GM21381 (cell line): ENCODE data around the gene DGKE.
A peak's percentile ranks its signal among the peaks of the same experiment; 100 is the strongest.

Experiments
- ATAC-seq: cut with Tn5 transposase; IDR thresholded peaks from one replicate; pipeline ENCODE4 v1.9.1; 2021; ENCODE audit warnings: mild to moderate bottlenecking, moderate library complexity; ENCODE audit not compliant: unreplicated experiment

Gene DGKE

DNA sequence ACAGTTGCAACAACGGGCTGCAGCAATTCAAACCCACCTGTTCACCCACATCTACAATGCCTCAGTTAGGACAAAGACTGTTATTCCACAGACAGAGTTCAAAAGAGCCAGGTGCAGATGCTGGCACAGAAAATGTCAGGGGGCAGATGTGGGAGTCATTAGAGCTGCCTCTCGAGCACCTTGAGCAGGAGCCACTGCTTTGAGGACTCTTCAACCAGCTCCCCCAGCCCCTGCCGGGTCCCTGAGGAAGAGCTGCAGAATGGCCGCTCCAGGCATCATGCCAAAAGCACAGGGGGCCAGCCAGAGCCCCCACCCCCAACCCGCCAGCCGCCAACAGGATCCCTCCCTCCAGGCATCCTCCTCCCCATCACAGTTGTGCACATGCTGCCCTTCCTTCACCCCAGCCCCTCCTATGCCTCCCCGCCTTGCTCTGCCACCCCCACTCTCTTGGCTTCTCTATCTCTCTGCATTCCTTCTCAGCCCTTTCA lies 21.0 kb upstream of the DGKE start:
- no peak for ATAC-seq

DNA sequence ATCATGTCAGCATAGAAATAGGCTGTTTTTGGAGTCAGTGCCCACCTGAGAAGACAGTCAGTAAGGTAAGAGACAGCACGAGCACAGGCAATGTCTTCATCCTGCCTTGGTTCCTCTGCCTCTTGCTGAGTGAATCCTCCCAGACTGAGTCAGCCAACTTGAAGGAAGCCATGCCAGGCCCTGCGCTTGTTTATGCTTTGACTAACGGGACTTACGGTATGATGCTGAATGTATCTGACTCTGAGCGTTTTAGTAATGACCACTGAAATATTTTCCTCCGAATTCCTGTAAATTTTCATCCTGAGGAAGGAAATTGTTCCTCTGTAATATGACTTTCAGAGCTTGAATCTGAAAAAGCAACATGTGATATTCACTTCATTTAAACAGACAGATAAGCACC lies 18.2 kb upstream of the DGKE start:
- no peak for ATAC-seq

DNA sequence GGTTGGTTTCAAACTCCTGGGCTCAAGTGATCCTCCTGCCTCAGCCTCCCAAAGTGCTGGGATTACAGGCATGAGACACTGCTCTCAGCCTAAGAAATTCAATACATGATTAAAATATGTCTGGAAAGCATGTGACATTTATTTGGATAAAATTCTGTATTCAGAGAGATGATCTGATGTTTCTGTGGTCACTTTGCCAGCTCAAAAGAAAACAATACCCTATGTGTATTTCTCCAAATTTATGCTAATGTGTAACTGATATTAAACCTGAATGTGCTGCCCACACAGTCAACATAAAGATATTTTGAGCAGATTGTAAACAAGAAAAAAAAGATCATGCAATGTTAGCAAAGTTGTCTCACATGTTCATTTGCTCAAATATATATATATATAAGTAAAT lies 16.9 kb upstream of the DGKE start:
- no peak for ATAC-seq

DNA sequence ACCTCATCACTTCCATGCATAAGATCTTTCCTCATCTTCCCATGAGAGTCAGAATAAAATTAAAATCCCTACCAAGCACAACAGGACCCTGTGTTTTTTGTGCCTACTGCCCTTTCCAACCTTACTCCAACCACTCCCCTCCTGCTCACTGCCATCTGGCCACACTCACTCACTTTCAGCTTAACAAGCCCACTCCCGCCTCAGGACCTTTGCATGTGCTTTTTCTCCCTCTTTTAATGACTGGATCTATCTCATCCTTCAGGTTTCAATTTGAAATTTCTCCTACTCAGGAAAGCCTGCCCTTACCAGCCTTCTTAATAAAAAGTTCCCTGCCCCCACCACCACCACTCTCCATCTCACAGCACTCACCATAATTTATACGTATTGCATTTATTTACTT lies 14.9 kb upstream of the DGKE start:
- ATAC-seq, result no peak

DNA sequence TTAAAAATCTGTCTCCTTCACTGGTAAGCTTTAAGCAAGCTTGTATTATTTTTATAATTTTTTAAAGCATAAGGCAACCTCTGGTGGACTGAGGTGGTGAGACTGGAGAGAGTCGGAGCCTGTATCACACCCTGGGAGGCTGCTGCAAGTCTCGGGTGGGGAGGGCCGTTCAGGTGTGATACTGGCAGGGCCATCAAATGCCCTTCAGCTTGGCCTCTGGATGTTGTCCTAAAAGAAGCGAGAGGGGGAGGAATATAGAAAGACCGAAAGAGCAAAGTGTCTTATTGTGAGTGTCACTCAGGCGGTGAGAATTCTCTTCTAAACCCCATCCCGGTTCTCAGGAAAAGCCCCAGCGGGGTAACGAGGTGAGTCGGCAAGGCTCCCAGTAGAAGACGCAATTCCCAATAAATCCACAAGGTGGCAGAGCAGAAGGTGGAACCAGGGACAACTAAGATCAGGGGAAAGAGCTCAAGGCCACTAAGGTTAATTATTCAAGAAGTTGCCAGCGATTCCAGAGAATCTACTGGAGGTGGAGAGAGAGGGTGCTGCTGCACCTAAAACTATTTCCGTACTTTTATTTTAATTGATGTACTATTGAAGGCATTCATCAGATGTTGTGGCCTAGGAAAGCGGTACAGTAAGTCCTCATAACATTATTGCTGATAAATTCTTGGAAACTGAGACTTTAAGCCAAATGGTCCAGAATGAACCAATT lies 14.4 kb upstream of the DGKE start:
- ATAC-seq, result peak; percentile 70

DNA sequence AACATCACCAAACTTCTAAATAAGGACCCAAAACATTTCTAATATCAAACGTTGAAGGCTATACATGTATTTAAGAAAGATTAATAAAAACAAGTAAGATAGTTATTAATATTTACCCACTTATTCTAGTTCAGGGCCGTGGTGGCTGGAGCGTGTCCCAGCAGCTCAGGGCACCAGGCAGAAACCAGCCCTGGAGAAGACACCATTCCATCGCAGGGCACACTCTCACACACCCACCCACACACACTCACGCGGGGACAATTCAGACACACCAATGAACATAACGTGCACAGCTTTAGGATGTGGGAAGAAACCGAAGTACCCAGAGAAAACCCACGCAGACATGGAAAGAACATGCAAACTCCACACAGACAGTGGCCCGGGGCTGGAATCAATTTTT lies 13.7 kb upstream of the DGKE start:
- ATAC-seq, result no peak

DNA sequence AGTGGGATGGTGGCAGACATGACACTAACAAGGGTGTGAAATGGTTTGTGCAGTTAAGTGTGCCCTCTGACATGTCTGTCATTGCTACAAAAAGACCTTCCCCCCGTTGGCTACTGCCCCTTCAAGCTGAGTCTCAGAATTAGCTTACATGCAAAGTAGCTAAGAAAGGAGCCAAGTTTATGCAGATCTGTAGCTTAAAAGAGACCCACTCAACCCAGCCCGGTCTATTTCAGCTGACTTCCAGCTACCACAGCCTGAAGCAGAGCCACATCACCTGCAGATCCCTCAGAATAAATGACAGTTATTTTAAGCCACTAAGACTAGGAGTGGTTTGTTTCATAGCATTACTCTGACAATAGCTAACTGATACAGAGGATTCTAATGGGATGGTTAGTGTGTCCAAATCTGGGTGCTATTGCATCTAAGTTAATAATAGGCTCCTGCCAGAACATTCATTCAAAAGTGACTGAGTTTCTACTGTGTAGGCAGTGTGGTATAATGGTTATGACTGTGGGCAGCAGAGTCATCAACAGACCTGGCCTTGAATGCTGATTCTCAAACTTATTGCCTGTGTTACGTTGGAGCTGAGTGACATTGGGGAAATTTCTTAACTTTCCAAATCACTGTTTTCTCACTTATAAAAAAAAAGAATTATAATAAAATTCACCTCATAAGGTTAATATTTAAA lies 12.0 kb upstream of the DGKE start:
- no peak for ATAC-seq

DNA sequence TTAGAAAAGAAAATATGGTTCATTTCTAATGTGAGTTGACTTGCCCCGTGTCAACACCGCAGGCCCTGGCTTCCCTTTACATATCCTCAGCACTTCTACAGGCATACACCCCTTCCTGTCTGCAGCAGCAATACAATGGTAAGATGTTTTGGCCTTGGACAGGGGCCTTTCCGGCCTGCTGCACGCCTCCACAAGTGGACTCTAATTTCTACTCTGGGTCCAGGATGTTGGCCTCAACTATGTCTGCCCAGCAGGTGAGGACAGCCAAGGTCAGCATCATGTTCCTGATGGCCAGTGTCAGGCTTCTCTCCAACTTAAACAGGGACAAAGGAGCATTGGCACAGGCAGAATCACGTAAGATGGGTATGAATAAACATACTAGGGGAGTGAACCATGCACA lies 11.2 kb upstream of the DGKE start:
- no peak for ATAC-seq

DNA sequence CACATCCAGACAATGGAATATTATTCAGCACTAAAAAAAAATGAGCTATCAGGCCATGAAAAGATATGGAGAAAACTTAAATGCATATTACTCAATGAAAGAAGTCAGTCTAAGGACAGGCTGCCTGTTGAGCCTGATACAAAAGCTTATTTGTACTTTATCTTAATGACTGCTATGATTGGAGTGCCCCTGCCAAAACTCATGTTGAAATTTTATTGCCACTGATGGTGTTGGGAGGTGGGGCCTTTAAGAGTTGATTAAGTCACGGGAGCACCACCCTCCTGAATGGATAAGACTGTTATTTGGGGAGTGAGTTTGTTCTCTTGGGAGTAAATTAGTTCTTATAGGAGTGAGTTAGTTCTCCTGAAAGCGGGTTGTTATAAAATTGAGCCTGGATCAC lies 10.1 kb upstream of the DGKE start:
- no peak for ATAC-seq

DNA sequence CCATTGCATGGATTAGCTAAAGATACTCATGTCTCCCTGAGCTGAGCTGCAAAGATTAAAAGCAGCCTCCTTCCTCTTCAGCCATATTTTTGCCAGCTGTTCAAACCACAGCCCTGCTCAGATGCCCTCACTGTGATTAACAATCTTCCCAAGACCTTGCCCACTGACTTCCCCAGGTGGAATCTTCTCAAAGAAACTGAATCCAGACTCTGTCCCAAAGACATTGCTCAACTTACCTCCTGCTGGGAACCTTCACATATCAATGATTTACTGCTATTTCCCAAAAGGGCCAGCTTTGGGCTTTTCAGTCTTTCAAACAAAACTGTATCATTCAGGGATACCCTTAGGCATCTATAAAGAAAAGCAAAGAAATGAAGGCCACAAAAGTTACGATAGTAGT lies 9.4 kb upstream of the DGKE start:
- no peak for ATAC-seq

DNA sequence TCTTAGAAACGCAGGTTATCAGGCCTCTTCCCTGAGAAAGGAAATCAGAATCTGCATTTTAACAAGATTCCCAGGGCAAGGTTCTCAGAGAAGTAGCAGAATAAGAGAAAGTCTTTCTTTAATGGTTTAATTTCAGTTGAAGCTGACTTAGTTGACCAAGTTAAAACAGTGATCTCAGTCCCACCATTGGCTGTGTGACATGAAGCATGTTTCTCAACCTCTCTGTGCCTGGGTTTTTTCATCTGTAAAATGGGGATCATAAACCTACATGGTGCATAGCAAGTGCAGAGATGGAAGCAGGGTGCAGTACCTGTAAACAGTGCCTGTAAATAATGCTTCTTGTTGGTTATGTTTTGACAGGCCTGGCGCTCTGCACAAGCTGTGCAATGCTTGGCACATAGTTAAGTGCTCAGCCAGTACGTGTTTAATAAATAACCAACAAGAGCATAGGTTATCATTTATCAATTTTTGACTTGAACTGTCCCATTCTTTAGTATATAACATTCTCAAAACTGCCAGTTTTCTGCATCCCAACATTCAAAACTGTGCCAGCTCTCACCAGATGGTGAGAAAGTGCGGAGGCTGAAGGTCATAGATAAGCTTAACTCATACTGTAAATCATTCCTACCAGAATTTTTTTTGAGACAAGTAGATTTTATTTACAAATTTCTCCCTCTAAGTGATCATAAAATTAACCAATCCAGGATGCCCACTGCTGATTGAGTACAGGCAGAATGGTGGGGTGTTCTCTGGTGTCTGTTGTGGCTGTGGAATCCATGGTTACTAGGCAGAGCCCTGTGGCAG lies 7.1 kb upstream of the DGKE start:
- no peak for ATAC-seq

DNA sequence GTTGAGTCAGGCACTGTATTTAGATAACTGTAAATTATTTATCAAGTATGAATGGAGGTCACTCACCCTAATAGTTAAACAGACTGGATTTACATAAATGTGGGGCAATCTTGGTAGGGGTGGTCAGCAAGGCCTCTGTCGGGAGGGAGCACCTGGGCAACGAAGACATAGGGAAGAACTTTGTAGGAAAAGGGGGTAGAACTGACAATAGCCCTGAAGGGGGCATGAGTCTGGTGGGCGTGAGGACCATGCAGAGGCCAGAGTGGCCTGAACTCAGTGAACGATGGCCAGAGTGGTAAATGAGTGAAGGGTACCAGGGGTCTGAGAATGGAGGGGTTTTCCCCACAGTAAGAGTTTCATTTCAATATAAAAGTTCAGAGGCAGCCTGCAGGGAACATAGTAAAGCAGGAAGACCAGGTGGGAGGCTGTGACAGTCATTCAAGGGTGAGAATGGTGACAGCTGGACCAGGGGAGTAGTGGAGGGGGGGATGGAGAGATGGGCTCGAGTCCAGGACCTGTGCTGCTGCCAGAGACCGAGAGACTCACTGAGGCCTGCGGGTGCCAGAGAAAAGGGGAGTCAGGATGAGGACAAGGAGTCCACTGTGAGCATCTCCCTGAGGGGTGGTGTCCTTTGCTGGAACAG lies 3.1 kb upstream of the DGKE start:
- ATAC-seq, result no peak

DNA sequence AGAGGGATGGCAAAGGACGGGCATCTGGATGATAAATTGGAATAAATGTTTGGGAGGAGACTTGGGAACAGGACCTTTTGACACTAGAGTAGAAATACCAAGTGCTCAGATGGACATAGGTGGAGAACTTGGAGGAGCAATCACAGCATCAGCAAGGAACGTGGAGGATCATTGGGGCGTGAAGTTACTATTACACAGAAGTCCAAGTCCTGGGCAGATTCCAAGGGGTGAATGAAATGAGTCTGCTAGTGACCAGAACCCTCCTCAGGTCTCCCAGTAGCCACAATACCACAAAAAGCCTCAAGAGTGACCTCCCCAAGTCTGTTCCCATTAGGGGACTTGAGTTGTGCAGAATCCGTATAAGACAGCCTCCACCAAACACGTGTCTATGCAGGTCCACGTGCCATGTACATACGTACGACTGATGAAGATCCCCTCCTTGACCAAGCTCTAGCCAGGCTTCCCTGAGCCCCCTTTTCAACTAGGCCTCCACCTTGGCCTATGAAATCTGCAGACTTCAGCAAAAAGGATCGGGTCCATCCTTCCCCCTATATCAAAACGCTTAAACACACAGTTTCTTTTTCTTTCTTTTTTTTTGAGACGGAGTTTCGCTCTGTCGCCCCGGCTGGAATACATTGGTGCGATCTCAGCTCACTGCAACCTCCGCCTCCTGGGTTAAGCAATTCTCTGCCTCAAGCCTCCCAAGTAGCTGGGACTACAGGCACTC lies 2.4 kb upstream of the DGKE start:
- no peak for ATAC-seq

DNA sequence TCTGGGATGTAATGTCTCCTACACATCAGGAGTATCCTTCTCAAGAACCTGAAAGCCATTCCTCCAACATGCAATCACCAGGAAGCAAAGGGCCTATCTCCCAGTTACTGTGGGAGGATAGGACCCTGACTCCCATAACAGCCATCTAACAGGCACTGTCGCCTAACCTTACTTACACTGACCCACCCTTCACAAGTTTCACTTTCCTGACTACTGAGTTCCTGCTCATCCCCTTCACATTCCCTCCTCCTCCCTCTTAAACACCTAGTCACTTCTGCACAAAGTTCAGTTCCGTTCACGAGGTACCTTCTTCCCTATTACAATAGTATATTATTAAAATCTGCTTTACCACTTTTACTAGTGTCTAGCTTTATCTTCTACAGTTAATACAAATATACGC lies 1.5 kb upstream of the DGKE start:
- ATAC-seq, result no peak

DNA sequence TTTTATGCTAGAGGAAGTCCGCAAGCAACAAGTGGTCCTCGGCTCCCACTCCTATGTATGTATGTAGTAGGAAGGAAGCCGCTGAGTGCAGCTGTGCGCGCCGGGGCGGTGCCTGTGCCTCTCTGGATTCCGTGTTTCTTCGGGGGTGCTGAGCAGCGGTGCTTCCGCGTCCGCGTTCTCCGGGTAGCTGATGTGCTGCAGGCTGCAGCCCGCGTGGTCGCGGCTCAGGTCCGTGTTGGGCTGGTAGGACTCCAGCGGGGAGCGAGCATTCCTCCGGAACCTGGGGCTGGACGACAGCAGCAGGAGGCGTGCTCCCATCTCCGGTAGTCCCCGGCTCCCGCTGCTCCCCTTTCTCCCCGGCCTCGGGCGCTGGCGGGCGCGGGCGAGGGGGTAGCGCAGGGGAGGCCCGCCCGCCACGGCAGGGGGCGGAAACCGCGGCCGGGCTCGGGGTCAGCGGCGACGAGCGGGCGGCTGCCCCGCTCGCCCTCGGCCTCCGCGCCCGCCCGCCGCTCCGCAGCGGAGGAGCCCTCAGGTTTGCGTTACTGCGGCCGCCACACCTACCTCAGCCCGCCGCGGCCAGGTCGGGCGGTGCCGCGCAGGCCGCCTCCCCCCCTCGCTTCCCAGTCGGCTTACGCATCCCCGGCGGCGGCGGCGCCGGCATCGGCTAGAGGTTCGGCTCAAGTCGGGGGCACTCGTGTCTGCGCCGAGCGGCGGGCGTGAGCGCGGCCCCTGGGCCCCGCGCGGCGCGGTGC lies 718 bp upstream of the DGKE start:
- peak; percentile 38 for ATAC-seq

DNA sequence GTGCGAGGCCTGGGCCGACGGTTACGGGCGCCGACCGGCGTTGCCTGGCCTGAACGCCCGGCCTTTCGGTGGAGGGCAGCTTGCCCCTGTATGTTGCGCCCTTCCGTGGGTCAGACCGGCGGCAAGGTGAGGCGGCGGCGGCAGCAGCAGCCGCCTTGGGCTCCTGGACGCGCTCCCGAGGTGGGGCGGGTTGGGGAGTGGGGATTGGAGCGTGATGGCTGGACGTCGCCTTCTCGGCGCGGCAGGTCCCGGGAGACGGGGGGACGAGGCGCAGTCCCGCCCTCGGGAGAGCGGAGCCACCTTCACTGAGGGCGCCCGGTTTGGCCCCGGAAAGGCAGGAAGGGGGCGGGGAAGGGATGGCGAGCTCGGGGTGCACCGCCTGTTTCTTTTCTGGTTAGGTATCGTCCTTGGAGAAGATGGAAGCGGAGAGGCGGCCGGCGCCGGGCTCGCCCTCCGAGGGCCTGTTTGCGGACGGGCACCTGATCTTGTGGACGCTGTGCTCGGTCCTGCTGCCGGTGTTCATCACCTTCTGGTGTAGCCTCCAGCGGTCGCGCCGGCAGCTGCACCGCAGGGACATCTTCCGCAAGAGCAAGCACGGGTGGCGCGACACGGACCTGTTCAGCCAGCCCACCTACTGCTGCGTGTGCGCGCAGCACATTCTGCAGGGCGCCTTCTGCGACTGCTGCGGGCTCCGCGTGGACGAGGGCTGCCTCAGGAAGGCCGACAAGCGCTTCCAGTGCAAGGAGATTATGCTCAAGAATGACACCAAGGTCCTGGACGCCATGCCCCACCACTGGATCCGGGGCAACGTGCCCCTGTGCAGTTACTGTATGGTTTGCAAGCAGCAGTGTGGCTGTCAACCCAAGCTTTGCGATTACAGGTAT lies 671 bp downstream of the DGKE start:
- ATAC-seq, result peak; percentile 28

DNA sequence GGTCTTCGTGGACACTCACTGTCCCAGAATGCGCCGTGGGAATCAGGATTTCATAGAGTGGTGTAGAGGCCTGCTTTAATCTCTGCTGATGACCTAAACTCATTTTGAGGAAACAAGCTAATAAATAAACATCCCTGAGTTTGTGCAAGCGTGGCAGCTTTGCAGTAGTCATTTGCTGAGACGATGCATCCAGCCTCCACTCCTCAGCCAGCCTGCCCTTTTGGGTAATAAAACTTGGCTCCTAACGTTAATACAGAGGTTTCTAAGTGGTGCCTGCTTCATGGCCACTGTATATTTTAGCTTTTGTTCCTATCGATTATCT lies 1.3 kb downstream of the DGKE start:
- ATAC-seq, result no peak

DNA sequence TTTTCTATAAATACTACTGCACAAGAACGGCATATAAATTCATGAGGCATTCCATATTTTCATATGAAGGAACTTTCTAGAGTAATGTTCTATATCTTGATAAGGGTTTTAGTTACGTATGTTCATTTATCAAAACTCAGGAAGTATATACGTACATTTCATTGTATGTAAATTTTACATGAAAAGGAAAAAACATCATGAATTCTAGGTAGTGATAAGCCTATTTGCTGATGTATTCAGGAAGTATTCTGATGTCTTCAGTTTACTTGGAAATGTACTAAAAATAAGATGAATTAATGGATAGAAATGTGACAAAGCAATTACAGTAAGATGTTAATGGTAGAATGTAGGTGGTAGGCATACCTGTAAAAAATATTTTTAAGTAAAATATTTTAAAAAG lies 4.7 kb downstream of the DGKE start:
- ATAC-seq, result no peak

DNA sequence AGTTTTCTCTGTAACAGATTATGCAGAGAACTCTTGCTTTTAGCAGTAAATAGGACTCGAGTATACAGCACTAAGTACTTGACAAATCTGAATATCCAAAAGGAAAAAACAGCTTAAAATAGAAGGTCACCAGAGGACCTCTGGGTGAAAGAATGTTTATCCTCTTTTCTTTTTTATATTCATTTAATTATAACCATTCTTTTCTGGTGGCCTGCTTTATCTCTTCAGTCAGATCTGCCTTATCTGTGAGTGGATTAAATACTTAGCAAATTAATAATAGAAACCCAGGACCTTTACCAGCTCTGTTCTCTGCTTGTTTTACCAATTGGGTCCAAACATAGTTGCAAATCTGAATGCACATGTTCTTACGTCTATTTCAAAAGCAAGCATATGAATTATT lies 8.6 kb downstream of the DGKE start:
- no peak for ATAC-seq
